Cardiac muscle cell (in vitro differentiated cells and primary cell): ENCODE results near the gene AGAP2. TPM values are rescaled to one million over a fixed set of nuclear protein-coding genes. Genes with fewer than 3 reads are reported as not detected.
"Not testable (repeated sequence)": the region's sequence is repeated elsewhere in the genome, so short reads cannot be mapped to it uniquely, and the experiment has no call there.

Source experiments
- DNase-seq, 2 donors: peaks; one replicate each; pipeline versions ENCODE4 v3.0.0 to v3.0.0-alpha.2; 2010 to 2017; ENCODE audit warnings: low read depth in 1 of 2, low spot score in 1 of 2
- H3K27ac ChIP-seq: fragments of 200-600 bp; sonication (generic); 2 replicates; pipeline ENCODE4 v1.5.1; 2016
- H3K27me3 ChIP-seq: fragments of 200-600 bp; sonication (generic); 2 replicates; pipeline ENCODE4 v1.6.0; 2016; ENCODE audit warnings: control low read depth
- H3K36me3 ChIP-seq: fragments of 200-600 bp; sonication (generic); 2 replicates; pipeline ENCODE4 v1.5.1; 2016; ENCODE audit warnings: control low read depth
- H3K4me1 ChIP-seq: fragments of 200-600 bp; sonication (generic); 2 replicates; pipeline ENCODE4 v1.8.1; 2017; ENCODE audit warnings: low read depth, mild to moderate bottlenecking, mixed run types
- H3K4me3 ChIP-seq: fragments of 200-600 bp; sonication (generic); 2 replicates; pipeline ENCODE4 v1.5.1; 2016; ENCODE audit warnings: mild to moderate bottlenecking
- H3K9me3 ChIP-seq: fragments of 200-600 bp; sonication (generic); 2 replicates; pipeline ENCODE4 v1.5.1; 2017; ENCODE audit warnings: low read depth, mild to moderate bottlenecking, control low read depth
- CTCF ChIP-seq: IDR thresholded peaks from 2 replicates; pipeline ENCODE4 v1.5.1; 2012; ENCODE audit warnings: low read depth, mild to moderate bottlenecking, low read length
- polyA plus RNA-seq: library from polyadenylated mRNA; unstranded; fragments of >200 nt; fragmentation: Nextera tagmentation; extraction: Ambion mirVana; gene quantifications from 2 replicates; pipeline ENCODE4 v1.2.1, GENCODE V29; 2016
- total RNA-seq: library from RNA; depleted of rRNA; stranded (reverse); fragments of >200 nt; gene quantifications from 2 replicates; pipeline ENCODE4 v1.2.3, GENCODE V29; 2016

AGAP2 gene
- total and polyA plus RNA-seq, 2 experiments from 2014 or later, result 0.10 to 0.33 TPM

DNA sequence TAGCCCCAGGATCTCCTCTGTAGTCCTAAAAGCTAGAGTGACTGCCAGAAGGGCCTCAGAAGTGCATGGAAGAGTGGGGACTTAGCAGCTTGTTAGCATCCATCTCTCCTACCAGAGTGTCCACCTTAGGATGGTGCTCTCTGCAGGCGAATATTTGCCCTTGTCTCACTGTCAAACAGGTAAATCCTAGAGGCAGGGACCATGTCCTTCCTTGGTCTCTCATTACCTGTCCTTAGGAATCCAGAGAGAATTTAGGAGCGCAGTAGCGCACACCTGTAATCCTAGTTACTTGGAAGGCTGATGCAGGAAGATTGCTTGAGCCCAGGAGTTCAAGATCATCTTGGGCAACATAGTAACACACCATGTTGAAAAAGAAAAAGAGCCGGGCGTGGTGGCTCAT, 21.4 kb downstream of the AGAP2 start:
- Histone ChIP-seq H3K27me3 (no peaks in the 10 kb centered on the region), H3K36me3 (peaks cover 17% of the 10 kb centered on the region), H3K9me3 (no peaks in the 10 kb centered on the region), H3K27ac (no peak overlapping the region), H3K4me1 (no peaks in the 10 kb centered on the region), H3K4me3 (no peak overlapping the region)
- no peak for DNase-seq
- no peak for TF ChIP-seq CTCF

DNA sequence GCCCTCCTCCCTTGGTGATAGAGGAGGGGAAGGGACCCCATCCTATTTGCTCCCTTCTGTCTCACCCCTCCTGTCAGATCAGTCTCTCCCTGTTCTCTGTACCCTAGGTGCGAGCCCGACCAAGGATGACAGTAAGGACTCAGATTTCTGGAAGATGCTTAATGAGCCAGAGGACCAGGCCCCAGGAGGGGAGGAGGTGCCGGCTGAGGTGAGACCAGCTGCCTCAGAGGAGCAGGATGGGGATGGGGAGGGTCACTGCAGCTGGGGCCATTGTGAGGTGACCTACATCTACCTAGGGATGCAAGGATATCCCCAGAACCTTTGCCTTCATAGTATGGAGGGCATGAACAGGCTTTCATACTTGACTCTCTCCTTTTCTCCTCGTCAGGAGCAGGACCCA, 22.2 kb downstream of the AGAP2 start:
- Histone ChIP-seq H3K4me3 (no peak overlapping the region), H3K9me3 (no peaks in the 10 kb centered on the region), H3K27me3 (no peaks in the 10 kb centered on the region), H3K27ac (no peak overlapping the region), H3K4me1 (no peaks in the 10 kb centered on the region), H3K36me3 (peaks cover 17% of the 10 kb centered on the region)
- DNase-seq, result no peak
- no peak for TF ChIP-seq CTCF

DNA sequence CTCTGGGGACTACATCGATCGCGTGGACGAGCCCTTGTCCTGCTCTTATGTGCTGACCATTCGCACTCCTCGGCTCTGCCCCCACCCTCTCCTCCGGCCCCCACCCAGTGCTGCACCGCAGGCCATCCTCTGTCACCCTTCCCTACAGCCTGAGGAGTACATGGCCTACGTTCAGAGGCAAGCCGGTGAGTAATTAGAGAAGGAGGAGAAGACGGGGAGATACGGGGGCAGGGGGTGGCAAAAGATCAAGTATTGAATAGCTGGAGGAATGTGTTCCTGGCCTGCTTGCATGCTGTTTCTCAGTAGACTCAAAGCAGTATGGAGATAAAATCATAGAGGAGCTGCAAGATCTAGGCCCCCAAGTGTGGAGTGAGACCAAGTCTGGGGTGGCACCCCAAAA, 22.8 kb downstream of the AGAP2 start:
- H3K4me3 ChIP-seq, result no peak overlapping the region
- no peaks in the 10 kb centered on the region for H3K27me3 ChIP-seq
- no peaks in the 10 kb centered on the region for H3K9me3 ChIP-seq
- peaks cover 17% of the 10 kb centered on the region for H3K36me3 ChIP-seq
- DNase-seq, result no peak
- no peak for TF ChIP-seq CTCF
- H3K4me1 ChIP-seq, result no peaks in the 10 kb centered on the region
- no peak overlapping the region for H3K27ac ChIP-seq

GRCh38 chr12:57715036-57715748, 23.4 kb downstream of the AGAP2 start:
- H3K27ac ChIP-seq, H3K4me3 ChIP-seq, H3K27me3 ChIP-seq, H3K4me1 ChIP-seq, DNase-seq, H3K9me3 ChIP-seq: not testable (repeated sequence)
- H3K36me3 ChIP-seq, result peaks cover 17% of the 10 kb centered on the region

DNA sequence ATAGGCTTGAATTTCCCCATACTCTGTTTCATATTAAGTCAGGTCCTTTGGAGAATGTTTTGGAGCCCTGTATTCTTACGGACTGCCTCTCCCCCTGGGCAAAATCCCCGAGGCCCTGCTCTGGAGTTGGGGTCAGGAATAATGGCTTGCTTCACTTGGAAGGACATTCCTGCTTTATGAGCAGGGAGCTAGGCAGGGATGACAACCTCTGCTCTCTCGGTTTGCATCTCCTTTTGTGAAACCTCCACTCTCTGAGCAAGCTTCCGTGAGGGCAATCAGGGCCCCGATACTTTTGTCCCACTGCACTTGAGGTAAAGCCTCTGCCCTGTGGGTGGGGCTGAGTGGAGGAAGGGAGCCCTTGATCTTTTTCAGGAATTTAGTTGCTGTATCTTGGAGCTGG, 25.3 kb downstream of the AGAP2 start:
- Histone ChIP-seq H3K36me3 (peaks cover 5% of the 10 kb centered on the region), H3K27me3 (no peaks in the 10 kb centered on the region), H3K4me1 (no peaks in the 10 kb centered on the region), H3K9me3 (no peaks in the 10 kb centered on the region), H3K27ac (no peak overlapping the region), H3K4me3 (no peak overlapping the region)
- no peak for TF ChIP-seq CTCF
- no peak for DNase-seq

DNA sequence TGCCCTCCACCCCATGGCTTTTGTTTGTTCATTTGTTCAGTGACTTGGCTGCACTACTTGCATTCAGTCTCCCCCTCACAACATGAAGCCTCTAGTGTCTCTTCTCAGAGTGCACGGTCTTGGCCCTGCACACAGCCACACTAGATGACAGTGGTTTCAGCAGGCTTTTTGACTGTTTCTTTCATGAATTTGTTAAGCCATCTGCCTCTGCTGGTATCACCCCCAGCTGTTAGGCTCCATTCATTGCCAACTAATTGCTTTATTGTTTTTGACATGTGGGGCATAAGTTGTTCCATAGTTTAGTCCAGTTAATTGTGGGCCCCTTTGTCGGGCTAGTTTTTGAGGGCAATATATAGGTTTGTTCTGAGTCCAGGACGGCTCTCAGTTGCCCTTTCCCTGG, 25.8 kb downstream of the AGAP2 start:
- H3K27me3 ChIP-seq, result no peaks in the 10 kb centered on the region
- H3K36me3 ChIP-seq, result peaks cover 2% of the 10 kb centered on the region
- H3K9me3 ChIP-seq, result no peaks in the 10 kb centered on the region
- TF ChIP-seq CTCF, result no peak
- no peak for DNase-seq
- H3K4me3 ChIP-seq, result no peak overlapping the region
- no peak overlapping the region for H3K27ac ChIP-seq
- no peaks in the 10 kb centered on the region for H3K4me1 ChIP-seq
